Breast epithelium (tissue), 3 donors: Measurements from ENCODE around the gene ATG2A.

Experiments
- CTCF ChIP-seq, 3 donors: fragments of 450-650 bp; IDR thresholded peaks; one replicate each; pipeline ENCODE4 v1.5.1; 2016 to 2017; ENCODE audit warnings: antibody characterized with exemption in 3 of 3, mild to moderate bottlenecking in 3 of 3, moderate library complexity in 3 of 3
- POLR2AphosphoS5 ChIP-seq, 3 donors: sonication (generic); formaldehyde crosslinking; IDR thresholded peaks; one replicate each; pipeline ENCODE4 v1.6.1; 2017; ENCODE audit warnings: antibody characterized with exemption in 3 of 3

- no peak for TF ChIP-seq CTCF (IDR thresholded peaks at IDR 0.05)
- no peak for TF ChIP-seq POLR2AphosphoS5 (IDR thresholded peaks at IDR 0.05)
Measured at GRCh38 chr11:64933935-64934681, 17.1 kb upstream of the ATG2A start.
